OCI-LY3 (cell line): ENCODE data around the gene PARD3B.

Source experiments
- CTCF ChIP-seq: fragments of 200-600, 300-600 bp; sonication (generic); IDR thresholded peaks from 2 replicates; pipeline ENCODE4 v1.5.1; 2014; ENCODE audit warnings: antibody characterized with exemption, low read length, low read depth
- EZH2phosphoT487 ChIP-seq: fragments of 200-600 bp; shearing (Covaris generic); IDR thresholded peaks from 2 replicates; pipeline ENCODE4 v1.6.1; 2018; ENCODE audit warnings: antibody characterized with exemption, mixed run types, low read depth

- TF ChIP-seq CTCF (no peak), EZH2phosphoT487 (no peak)
These were observed 161.7 kb downstream of the PARD3B start for GRCh38 chr2:204706939-204707338.
